ENCODE results near the gene DNAJC6.
A peak's percentile ranks its signal among the peaks of the same experiment; 100 is the strongest.

Gene DNAJC6

GRCh38 chr1:65412256-65412983 is 103.1 kb downstream of the DNAJC6 start:
- DNase-seq: no peak

DNA sequence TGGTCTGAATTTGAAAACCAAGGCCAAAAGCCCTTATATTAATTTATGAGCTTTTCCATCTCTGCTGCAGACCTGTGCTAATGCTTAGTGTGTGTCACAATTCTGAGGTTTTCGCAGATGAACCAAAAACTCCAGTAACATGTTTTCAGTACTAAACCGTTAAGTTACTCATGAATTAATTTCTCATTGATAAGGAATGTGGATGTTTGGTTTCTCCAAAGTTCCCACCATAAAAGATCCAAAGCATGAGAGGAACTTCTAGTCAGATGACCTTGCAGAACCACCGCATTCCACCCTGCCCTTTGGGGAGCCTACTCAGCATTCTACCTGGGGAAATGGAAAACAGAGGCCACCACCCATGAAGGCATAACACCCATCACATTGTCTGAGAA is 103.6 kb downstream of the DNAJC6 start:
- DNase-seq: no peak

GRCh38 chr1:65414538-65414937 is 105.2 kb downstream of the DNAJC6 start:
- no peak for DNase-seq

GRCh38 chr1:65416767-65417166 is 107.4 kb downstream of the DNAJC6 start:
- no peak for DNase-seq

GRCh38 chr1:65417729-65418128 is 108.4 kb downstream of the DNAJC6 start:
- no peak for DNase-seq

- no peak for DNase-seq
These were observed 109.3 kb downstream of the DNAJC6 start for GRCh38 chr1:65418522-65419185.

GRCh38 chr1:65419681-65420589 is 110.6 kb downstream of the DNAJC6 start:
- peak; percentile 99 for DNase-seq

DNA sequence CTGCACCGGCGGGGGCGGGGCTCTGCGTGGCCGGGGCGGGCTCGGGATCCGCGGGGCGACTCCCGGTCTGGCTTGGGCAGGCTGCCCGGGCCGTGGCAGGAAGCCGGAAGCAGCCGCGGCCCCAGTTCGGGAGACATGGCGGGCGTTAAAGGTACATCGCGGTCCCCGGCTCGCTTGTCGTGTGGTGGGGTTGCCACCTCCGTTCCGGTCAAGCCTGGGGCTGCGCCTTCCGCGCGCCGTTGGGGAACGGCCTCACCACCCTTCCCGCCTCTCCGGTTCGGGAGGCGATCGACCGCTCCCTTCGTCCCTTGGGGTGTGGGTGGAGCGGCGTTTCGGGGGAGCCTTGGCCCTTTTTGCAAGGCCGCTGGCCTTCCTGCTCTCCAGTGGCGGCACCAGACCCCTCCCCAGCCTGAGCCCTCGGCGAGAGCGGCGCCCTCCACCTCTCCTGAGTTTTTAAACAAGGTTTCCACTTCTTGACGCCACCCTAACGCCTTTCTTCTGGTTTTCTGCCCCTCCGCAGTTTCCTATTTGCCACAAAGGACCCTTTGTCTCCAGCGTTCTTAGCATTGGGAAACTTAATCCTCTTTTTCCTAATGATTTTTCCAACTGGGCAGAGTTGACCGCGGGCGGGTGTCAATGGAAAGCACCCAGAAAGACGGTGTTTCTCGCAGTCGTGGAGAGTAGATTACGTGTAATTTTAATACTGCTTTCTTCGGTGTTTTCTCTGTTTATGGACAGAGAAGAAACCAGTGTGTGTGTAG is 111.4 kb downstream of the DNAJC6 start, which contains the start of the genes LEPR and LEPROT:
Gene LEPR (plus strand): TSS at position 79 of the 761 bp plus-strand sequence. CDS start 144,898 bp downstream, outside the sequence.
Gene LEPROT (plus strand): TSS at position 79 of the 761 bp plus-strand sequence. CDS start 57 bp downstream, at position 136.
- no peak for DNase-seq

DNA sequence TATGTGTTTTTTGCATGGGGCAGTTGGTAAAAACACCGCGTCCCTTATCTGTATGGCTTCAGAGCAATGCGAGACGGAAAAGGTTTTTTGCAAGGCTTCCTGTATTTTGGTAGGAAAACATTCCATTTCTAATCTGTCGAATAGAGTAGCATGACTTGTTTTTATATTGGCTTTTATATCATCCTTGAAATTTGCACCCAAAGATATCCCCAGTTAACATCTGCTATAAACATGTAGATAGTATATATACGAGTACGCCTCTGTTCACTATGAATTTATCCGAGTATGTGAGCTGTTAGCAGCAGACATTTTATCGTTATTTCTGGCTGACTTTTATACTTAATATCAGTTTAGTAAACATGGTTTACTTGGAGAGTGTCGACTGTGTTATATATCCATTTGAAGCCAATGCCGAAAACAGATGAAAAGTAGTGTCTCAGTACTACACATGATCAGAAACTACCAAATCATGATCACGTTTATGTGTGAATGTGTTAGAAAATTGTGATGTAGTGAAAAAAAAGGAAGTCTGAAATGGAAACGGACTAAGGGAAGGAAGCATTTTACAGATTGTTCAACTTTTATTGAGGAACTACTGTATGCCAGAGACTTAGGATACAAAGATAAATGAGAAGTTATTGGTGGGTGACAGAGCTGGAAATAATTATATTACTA is 112.1 kb downstream of the DNAJC6 start:
- DNase-seq: no peak

DNA sequence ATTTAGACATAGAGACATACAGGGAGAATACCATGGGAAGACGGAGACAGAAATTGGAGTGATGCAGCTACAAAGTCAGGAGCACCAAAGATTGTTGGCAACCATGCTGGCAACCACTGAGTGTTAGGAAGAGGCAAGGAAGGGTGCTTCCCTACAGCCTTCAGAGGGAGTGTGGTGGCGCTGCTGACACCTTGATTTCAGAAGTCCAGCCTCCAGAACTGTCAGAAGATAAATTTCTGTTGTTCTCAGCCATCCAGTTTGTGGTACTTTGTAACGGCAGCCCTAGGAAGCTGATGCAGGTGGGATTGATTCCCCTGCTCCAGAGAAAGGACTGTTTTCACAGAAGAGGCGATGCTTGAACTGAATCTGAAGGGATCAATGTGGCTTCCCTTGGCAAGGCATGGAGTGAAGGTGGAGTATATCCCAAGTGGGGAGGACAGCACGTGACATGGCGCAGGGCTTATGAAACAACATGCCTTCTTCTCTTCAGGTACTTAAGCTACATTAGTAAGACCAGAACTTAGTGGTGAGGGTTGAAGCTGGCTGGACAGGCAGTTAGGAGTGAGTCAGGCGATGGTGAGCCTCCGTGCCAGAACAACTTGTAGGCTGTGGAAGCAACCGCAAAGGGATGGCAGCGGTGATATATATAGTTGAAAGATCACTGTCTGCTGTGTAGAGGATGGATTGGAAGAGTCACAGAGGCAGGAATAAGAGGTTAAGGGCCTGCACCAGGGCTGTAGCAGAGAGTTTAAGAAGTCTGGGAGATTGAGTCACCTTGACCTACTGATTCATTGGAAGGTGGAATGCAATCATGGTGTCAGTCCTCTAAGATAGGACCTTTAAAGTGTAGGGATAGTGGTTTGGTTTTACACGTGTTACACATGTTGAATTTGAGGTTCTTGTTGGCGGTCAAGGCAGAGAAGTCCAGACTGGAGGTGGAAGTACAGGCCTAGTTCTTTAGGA is 113.2 kb downstream of the DNAJC6 start:
- DNase-seq: no peak

DNA sequence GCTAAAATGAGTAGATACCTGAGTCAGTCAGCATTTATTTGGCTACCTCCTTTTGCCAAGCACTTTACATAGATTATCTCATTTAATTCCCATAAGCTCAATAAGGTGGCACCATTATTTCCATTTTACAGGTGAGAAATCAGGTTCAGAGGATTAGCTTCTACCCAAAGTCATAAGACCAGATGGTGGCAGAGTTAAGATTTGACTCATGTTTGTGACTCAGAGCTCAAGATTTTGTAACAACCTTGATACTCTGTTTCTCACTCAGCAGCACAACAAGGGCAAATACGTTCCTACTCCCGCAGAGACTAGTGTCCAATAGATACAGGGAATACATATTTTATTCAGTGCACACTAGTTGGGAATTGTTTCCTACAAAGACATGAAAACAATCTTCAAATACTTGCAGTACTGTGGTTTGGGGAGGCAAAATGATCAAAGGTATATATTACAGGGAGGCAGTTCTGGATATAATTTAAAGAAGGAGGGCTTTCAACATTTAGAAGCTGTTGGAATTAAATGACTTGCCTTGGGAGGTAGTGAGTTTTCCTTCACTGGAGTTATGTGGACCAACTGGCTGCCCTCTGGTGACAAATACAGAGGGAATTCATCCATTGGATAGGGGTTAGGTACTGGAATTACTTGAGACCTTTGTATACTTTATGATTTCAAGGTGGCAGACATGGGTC is 114.7 kb downstream of the DNAJC6 start:
- DNase-seq: no peak

- DNase-seq: no peak
These were observed 115.2 kb downstream of the DNAJC6 start for GRCh38 chr1:65424573-65424889.

- no peak for DNase-seq
These were observed 115.7 kb downstream of the DNAJC6 start for GRCh38 chr1:65425006-65425405.

GRCh38 chr1:65425697-65426096 is 116.4 kb downstream of the DNAJC6 start:
- no peak for DNase-seq

GRCh38 chr1:65429078-65429477 is 119.7 kb downstream of the DNAJC6 start:
- DNase-seq: no peak

- no peak for DNase-seq
These were observed 120.5 kb downstream of the DNAJC6 start for GRCh38 chr1:65429806-65430205.

GRCh38 chr1:65431111-65431705 is 121.9 kb downstream of the DNAJC6 start:
- DNase-seq: peak; percentile 39

DNA sequence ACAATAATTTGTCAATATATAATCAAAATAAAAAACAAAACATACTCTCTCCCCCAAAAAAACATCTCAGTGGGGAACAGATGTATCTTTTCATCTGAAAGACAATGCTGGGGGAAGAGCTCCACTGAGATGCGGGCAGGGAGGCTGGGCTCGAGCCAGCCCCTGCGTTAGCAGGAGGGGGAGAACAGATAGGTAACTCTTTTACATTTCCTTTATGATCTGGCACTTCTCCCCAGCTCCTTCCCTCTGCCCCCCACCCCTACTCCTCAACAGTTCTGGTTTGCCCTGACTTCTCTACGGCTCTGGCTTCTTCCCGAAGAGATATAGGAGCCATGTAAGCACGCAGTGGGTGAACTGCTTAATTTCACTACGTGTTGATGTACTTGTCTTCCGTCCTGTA is 123.6 kb downstream of the DNAJC6 start:
- DNase-seq: no peak

GRCh38 chr1:65434255-65434654 is 124.9 kb downstream of the DNAJC6 start:
- DNase-seq: no peak

DNA sequence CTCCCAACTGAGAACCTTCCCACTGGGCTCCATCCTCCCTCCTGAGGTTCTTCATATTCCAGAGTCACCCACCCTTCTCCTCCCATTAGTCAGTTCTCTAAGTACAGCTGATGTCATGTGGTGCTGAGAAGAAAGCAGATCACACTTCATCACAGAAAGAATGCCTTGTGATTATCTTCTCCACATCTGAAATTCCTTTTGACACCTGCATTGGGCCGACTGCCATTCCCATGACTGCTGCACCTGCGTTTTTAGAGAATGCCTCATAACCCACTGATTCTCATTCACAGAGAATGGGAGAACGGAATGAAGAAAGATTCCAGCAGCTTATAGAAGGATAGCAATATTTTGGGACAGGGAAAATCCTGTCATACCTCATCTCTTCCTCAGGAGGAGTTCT is 125.4 kb downstream of the DNAJC6 start:
- DNase-seq: no peak

All from CD4-positive, alpha-beta T cell treated with Interleukin-21 for 1 hour (primary cell).